Activated B cell treated with CpG ODN at 0.5 μM for 24 hours (primary cell): ENCODE data around the gene NPL. TPM values are rescaled to one million over a fixed set of nuclear protein-coding genes. Genes with fewer than 3 reads are reported as not detected.

Source experiments
- ATAC-seq: fragments of 200-7000 bp; cut with Tn5 transposase; one replicate; pipeline ENCODE4 v1.10.0; 2021; ENCODE audit warnings: low read depth, mild to moderate bottlenecking, moderate library complexity
- CTCF ChIA-PET: fragments of 350-600 bp; sonication (Branson Sonifier 250); formaldehyde crosslinking; loops from one replicate; lab custom pipeline; 2021; ENCODE audit warnings: antibody characterized with exemption; lab: Charles Lee
- POLR2A ChIA-PET: fragments of 350-600 bp; sonication (Branson Sonifier 250); formaldehyde crosslinking; loops from one replicate; lab custom pipeline; 2021; ENCODE audit warnings: antibody characterized with exemption; lab: Charles Lee
- DNase-seq: peaks from one replicate; pipeline ENCODE4 v3.0.0; 2022
- H3K27ac Mint-ChIP-seq: one replicate; pipeline ENCODE4 v1.8.0; 2020; ENCODE audit warnings: mixed read lengths
- H3K27me3 Mint-ChIP-seq: one replicate; pipeline ENCODE4 v1.8.0; 2021; ENCODE audit warnings: mixed read lengths
- H3K36me3 Mint-ChIP-seq: one replicate; pipeline ENCODE4 v1.8.0; 2021; ENCODE audit warnings: low read depth, mixed read lengths
- H3K4me1 Mint-ChIP-seq: one replicate; pipeline ENCODE4 v1.8.0; 2021; ENCODE audit warnings: mixed read lengths
- H3K4me3 Mint-ChIP-seq: one replicate; pipeline ENCODE4 v1.8.0; 2020; ENCODE audit warnings: mild to moderate bottlenecking, mixed read lengths
- H3K9me3 Mint-ChIP-seq: one replicate; pipeline ENCODE4 v1.8.0; 2020; ENCODE audit warnings: mixed read lengths
- intact Hi-C: fragments of 100-400 bp; cut with micrococcal nuclease; formaldehyde crosslinking; loops from one replicate; pipeline ENCODE4 v1.15.1; 2024
- total RNA-seq: library from RNA; stranded (reverse); gene quantifications from 2 replicates; pipeline ENCODE4 v1.2.3, GENCODE V29; 2022
- TF ChIP-seq, protein P1 (sequence below): fragments of 200-600 bp; IDR thresholded peaks from one replicate; pipeline ENCODE4 v1.8.0; 2022; ENCODE audit warnings: antibody characterized with exemption, mild to moderate bottlenecking

NPL gene
- total RNA-seq, 1 donor from 2014 or later, result 2.9 TPM

DNA sequence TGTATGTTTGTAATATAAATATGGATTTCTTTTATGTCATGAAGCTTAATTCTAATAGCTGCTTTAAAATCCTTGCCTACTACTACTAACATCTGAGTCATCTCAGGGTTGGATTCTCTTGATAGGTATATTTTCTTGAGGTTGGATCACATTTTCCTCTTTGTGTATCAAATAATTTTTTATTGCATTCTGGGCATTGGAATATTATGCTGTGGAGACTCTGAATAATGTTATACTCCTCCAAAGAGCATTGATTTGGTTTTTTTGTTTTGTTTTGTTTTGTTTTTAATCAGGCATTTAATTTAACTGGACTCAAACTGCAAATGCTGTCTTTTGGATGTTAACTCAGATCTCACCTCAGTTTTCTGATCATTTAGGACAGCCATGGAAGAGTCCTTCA lies 57.5 kb downstream of the NPL start:
- Mint-ChIP-seq H3K27ac (no peak overlapping the region), H3K4me3 (no peak overlapping the region)

DNA sequence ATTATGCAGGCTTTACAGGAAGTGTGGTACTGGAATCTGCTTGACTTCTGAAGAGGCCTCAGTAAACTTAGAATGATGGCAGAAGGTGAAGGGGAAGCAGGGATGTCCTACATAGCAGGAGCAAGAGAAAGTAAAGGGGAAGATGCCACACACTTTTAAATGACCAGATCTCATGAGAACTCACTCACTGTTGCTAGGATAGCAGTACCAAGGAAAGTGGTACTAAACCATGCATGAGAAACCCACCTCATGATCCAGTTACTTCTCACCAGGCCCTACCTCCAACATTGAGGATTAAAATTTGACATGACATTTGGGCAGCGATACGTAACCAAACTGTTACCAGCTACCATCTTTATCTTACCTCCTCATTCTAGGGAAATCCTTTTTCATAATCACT lies 59.2 kb downstream of the NPL start:
- no peaks in the 10 kb centered on the region for H3K9me3 Mint-ChIP-seq
- DNase-seq, result no peak
- ChIA-PET CTCF (no interaction called here), POLR2A (no interaction called here)
- H3K4me1 Mint-ChIP-seq, result peaks cover 24% of the 10 kb centered on the region
- H3K27ac Mint-ChIP-seq, result no peak overlapping the region
- H3K27me3 Mint-ChIP-seq, result no peaks in the 10 kb centered on the region
- peaks cover 93% of the 10 kb centered on the region for H3K36me3 Mint-ChIP-seq
- intact Hi-C loops, result loop anchor here (2.0 kb wide), 1 partner anchor 16 kb away; no protein-coding TSS in a partner anchor
- TF ChIP-seq, protein P1, sequence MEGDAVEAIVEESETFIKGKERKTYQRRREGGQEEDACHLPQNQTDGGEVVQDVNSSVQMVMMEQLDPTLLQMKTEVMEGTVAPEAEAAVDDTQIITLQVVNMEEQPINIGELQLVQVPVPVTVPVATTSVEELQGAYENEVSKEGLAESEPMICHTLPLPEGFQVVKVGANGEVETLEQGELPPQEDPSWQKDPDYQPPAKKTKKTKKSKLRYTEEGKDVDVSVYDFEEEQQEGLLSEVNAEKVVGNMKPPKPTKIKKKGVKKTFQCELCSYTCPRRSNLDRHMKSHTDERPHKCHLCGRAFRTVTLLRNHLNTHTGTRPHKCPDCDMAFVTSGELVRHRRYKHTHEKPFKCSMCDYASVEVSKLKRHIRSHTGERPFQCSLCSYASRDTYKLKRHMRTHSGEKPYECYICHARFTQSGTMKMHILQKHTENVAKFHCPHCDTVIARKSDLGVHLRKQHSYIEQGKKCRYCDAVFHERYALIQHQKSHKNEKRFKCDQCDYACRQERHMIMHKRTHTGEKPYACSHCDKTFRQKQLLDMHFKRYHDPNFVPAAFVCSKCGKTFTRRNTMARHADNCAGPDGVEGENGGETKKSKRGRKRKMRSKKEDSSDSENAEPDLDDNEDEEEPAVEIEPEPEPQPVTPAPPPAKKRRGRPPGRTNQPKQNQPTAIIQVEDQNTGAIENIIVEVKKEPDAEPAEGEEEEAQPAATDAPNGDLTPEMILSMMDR, result no peak
- no peak overlapping the region for H3K4me3 Mint-ChIP-seq
- no peak for ATAC-seq

More for the DNA sequence above, 57.5 kb downstream of the NPL start:
- ChIA-PET CTCF (no interaction called here), POLR2A (no interaction called here)
- ATAC-seq (no peak), DNase-seq (no peak)
- Mint-ChIP-seq H3K36me3 (peaks cover 92% of the 10 kb centered on the region), H3K4me1 (peaks cover 36% of the 10 kb centered on the region), H3K27me3 (no peaks in the 10 kb centered on the region), H3K9me3 (no peaks in the 10 kb centered on the region)
- intact Hi-C loops, result no loop called here
- TF ChIP-seq, protein P1, result no peak

DNA sequence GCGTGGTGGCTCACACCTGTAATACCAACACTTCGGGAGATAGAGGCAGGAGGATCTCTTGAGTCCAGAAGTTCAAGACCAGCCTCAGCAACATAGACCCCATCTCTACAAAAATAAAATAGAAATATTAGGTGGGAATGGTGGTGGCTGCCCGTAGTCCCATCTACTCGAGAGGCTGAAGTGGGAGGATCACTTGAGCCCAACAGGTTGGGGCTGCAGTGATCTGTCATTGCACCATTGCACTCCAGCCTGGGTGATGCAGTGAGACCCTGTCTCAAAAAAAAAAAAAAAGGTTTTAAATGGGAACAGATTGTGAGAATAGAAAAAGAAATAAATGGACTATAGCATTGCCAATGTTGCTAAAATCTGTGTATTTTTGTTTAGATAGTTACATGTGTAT lies 60.7 kb downstream of the NPL start:
- no peaks in the 10 kb centered on the region for H3K27me3 Mint-ChIP-seq
- CTCF ChIA-PET, result no interaction called here
- intact Hi-C loops, result no loop called here
- no peaks in the 10 kb centered on the region for H3K9me3 Mint-ChIP-seq
- POLR2A ChIA-PET, result no interaction called here
- H3K4me3 Mint-ChIP-seq, result no peak overlapping the region
- ATAC-seq (no peak), DNase-seq (no peak)
- TF ChIP-seq, protein P1, result no peak
- peaks cover 18% of the 10 kb centered on the region for H3K4me1 Mint-ChIP-seq
- no peak overlapping the region for H3K27ac Mint-ChIP-seq
- H3K36me3 Mint-ChIP-seq, result peaks cover 94% of the 10 kb centered on the region

DNA sequence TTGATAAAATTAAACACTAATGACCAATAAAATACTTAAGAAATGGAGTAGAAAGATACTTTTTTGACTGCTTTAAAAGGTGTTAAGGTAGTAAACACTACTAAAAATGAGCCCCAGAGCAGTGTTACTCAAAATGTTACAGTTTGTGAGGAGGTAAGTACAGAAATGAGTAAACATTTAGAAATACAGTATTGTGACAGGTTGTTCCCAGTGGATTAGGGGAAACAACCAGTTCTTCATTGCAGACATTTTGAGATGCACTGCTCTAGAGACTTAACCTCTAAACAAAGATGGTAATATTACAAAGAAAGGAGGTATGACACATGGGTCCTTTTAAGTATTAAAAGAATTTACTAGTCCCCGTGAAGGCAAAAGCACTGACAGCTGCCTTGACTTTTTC lies 62.3 kb downstream of the NPL start:
- no peak overlapping the region for H3K4me3 Mint-ChIP-seq
- ChIA-PET CTCF (no interaction called here), POLR2A (no interaction called here)
- DNase-seq (no peak), ATAC-seq (no peak)
- intact Hi-C loops, result no loop called here
- TF ChIP-seq, protein P1, result no peak
- no peaks in the 10 kb centered on the region for H3K9me3 Mint-ChIP-seq
- no peak overlapping the region for H3K27ac Mint-ChIP-seq
- H3K27me3 Mint-ChIP-seq, result no peaks in the 10 kb centered on the region
- H3K4me1 Mint-ChIP-seq, result peaks cover 14% of the 10 kb centered on the region
- peaks cover 92% of the 10 kb centered on the region for H3K36me3 Mint-ChIP-seq

DNA sequence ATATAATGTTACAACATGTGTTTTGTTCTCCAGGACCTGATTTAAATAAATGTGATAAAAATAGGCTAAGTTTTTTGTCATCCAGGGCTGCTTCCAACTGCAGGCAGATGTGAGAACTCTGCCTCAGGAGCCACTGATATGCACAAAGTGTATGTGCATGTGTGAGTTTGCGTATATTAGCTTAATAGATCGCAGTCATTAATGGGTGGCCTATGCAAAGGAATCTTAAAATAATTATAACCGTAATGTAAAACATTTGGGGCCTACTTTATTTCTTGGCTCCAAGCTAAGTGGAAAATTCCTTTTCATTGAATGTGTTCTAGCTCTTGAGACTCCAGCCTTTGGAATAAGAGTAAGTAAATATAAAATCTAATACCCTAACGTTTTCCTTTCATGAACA lies 66.3 kb downstream of the NPL start:
- Mint-ChIP-seq H3K4me1 (no peaks in the 10 kb centered on the region), H3K27ac (no peak overlapping the region)
- CTCF ChIA-PET, result no interaction called here

More for the DNA sequence above, 66.3 kb downstream of the NPL start:
- DNase-seq, result no peak
- Mint-ChIP-seq H3K4me3 (no peak overlapping the region), H3K27me3 (no peaks in the 10 kb centered on the region), H3K36me3 (peaks cover 92% of the 10 kb centered on the region), H3K9me3 (no peaks in the 10 kb centered on the region)
- ATAC-seq, result no peak
- POLR2A ChIA-PET, result interaction anchor here (0.5 kb wide), 1 partner anchor 16 kb away, joined by 7 read pairs; no protein-coding TSS in a partner anchor
- intact Hi-C loops, result no loop called here
- TF ChIP-seq, protein P1, result no peak
